Stimulated activated CD8-positive, alpha-beta memory T cell treated with anti-CD3 and anti-CD28 coated beads, Interleukin-4, amount 100 ng/mL, for 4 hours (primary cell): ENCODE measurements around the gene TOX4.
"Not testable (repeated sequence)": the region's sequence is repeated elsewhere in the genome, so short reads cannot be mapped to it uniquely, and the experiment has no call there.

Experiments
- DNase-seq, 2 donors: peaks; one replicate each; pipeline ENCODE4 v3.0.0-alpha.2; 2020; ENCODE audit warnings: low read depth in 2 of 2, low spot score in 1 of 2

Gene TOX4

GRCh38 chr14:21534576-21534975 is 57.6 kb downstream of the TOX4 start:
- DNase-seq, result no peak

DNA sequence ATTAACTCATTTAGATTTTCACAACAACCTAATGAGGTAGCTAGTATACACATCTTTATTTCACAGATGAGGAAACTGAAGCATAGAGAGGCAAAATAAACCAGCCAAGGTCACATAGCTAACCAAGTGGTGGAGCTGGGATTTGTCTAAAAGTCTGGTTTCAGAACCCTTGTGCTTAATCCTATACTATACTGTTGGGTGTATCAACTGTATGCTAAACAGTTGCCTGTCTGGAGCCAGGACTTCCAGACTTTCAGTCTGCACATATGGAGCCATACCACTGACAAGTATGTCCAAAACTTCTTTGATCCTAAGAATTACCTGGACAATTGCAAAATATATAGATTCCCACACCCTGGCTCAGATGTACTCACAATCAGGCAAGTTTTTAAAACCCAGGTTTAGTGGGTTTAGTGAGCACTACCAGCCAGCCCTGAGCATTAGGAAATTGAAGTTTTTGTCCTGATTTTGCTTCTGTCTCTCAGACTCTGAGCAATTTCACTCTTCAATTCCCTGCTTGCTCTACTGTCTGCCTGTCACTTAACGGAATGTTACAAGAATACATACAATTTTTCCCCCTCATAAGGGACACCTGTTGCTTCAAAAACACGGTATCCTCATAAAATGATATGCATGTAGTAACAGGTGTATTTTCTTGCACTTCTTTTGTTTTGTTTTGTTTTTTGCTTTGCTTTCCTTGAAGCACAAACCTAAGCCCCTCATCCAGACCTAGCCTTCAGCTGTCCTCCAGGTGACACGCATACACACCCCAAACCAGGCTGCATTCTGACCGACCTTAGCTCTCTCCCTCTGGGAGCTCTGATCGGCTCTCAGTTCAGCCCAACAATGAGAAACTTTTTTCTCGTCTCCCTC is 58.8 kb downstream of the TOX4 start:
- DNase-seq, result no peak

DNA sequence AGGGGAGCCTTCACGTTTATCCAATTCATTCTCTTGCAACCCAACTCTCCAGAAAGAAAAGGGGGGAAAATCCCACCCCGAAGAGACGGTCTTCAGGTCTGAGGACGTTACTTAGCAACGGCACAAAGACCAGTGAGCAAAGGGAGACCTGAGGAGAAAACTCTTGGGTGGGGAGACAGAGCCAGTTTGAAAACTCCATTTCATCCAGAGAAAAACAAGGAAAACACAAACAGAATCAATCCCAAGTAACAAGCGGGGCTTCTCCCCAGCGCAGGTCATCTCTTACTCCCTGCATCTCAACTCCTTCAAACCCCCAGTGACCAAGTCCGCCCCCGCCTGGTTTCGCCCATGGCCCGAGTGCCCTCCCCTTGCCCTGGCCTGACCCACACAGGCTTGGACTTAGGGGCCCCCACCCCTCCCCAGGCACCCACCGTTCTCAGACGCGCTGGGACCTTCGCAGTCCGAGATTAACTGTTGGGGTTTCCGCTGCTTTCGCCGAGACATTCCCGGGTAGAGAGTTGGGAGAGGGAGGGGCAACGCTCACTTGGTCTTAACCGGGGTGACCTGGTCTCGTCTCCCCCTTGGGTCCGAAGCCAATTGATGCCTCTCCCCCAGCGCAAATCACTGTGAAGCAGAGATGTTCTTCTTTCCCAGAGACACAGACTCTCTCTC is 59.6 kb downstream of the TOX4 start:
- no peak for DNase-seq

GRCh38 chr14:21537090-21537424 is 60.1 kb downstream of the TOX4 start:
- no peak for DNase-seq

GRCh38 chr14:21539189-21539940 is 62.4 kb downstream of the TOX4 start:
- no peak for DNase-seq

DNA sequence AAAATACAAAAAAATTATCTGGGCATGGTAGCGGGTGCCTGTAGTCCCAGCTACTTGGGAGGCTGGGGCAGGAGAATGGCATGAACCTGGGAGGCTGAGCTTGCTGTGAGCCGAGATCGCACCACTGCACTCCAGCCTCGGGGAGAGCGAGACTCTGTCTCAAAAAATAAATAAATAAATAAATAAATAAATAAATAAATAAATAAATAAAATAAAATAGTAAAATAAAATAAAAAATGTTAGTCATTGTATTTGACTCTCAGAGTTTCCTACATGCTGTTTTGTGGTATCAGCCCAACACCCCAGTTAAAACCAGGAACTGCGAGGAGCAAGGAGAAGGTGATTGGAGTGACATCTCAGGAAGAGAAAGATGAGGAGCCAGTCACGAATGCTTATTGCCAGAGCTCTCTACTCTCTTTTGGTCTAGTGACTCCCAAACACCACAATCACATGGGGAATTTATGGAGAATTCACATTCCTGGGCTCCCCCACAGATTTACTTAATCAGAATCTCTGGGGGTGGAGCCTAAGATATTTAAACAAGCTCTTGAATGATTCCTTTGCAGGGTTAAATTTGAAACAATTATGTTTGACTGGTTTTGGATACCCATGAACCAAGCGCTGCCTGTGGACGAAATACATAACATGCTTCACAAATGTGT is 64.5 kb downstream of the TOX4 start:
- no peak for DNase-seq

GRCh38 chr14:21543521-21543960 is 66.5 kb downstream of the TOX4 start:
- no peak for DNase-seq

DNA sequence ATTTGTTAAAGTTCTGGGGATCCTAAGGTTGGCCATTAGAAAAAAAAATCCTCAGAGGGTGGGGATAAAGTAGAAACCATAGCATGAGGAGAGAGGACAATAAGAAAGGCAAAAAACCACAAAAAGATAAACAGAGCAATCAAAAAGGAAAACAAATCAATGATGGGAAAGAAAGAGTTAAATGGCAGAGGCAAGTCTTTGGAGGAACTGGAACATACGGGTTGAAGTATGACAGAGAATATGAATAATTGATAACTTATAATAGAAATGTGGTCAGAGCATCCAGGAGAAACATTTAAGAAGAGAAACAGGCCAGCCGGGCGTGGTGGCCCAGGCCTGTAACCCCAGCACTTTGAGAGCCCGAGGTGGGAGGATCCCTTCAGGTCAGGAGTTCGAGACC is 67.0 kb downstream of the TOX4 start:
- no peak for DNase-seq

DNA sequence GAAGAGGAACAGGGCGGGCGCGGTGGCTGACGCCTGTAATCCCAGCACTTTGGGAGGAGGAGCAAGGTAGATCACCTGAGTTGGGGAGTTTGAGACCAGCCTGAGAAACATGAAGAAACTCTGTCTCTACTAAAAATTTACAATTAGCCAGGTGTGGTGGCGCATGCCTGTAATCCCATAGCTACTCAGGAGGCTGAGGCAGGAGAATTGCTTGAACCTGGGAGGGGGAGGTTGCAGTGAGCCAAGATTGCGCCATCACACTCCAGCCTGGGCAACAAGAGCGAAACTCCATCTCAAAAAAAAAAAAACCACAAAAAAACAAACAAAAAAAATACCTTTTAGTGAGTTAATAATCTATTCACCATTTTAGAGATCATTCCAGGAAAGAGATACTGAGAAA is 67.6 kb downstream of the TOX4 start:
- DNase-seq, result not testable (repeated sequence)
